ENCODE measurements around the gene DNAH12. TPM values are rescaled to one million over a fixed set of nuclear protein-coding genes. Genes with fewer than 3 reads are reported as not detected.
A peak's percentile ranks its signal among the peaks of the same experiment; 100 is the strongest.

The DNAH12 gene
- total RNA-seq, 4 donors from 2014 or later: under 0.01 to 0.03 TPM; not detected in 2

DNA sequence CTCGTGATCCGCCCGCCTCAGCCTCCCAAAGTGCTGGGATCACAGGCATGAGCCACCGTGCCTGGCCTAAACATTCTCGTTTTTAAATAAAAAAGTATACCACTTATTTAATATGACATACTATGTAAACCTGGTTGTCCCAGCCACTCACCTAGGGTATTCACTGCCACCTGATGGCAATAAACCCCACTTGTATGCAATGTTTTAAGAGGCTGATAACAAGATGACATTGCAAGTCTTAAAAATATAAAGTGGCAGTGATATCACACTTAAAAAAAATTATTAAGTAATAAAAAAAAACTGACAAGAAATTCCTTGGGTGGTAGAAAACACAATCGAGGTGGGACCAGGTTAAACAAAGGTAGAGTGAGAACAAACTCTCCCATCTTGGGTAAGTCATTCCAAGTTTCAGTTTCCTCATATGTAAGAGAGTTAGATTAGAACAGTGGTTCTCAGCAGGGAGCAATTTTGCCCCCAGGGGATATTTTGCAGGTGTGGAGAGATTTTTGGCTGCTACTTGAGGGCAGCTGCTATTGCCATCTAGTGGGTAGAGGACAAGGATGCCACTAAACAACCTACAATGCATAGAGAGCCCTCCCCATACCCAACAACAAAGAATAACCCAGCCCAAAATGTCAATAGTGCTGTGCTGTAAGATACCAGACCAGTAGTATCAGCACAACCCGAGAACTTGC lies 38.5 kb upstream of the DNAH12 start:
- Histone ChIP-seq H3K27me3 (no peaks in the 10 kb centered on the region), H3K27ac (no peak overlapping the region), H3K4me3 (no peak overlapping the region), H3K9me3 (no peaks in the 10 kb centered on the region), H3K36me3 (peaks cover 0 to 65% (median 8%) of the 10 kb centered on the region in 3 donors), H3K4me1 (peaks cover 0 to 32% (median 4%) of the 10 kb centered on the region in 3 donors)
- 80 to 89% methylated on average over 7 of the region's 7 CpGs for WGBS, 2 donors
- TF ChIP-seq, protein P1, sequence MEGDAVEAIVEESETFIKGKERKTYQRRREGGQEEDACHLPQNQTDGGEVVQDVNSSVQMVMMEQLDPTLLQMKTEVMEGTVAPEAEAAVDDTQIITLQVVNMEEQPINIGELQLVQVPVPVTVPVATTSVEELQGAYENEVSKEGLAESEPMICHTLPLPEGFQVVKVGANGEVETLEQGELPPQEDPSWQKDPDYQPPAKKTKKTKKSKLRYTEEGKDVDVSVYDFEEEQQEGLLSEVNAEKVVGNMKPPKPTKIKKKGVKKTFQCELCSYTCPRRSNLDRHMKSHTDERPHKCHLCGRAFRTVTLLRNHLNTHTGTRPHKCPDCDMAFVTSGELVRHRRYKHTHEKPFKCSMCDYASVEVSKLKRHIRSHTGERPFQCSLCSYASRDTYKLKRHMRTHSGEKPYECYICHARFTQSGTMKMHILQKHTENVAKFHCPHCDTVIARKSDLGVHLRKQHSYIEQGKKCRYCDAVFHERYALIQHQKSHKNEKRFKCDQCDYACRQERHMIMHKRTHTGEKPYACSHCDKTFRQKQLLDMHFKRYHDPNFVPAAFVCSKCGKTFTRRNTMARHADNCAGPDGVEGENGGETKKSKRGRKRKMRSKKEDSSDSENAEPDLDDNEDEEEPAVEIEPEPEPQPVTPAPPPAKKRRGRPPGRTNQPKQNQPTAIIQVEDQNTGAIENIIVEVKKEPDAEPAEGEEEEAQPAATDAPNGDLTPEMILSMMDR (IDR thresholded peaks at IDR 0.05): peak in 3 of 6 experiments; percentile 17 to 39 (median 31)
- TF ChIP-seq POLR2A (IDR thresholded peaks at IDR 0.05): no peak
- intact Hi-C loops (cut with DNase I): no loop called here
- no peak for DNase-seq

GRCh38 chr3:57577801-57578200 lies 33.7 kb upstream of the DNAH12 start:
- intact Hi-C loops (cut with DNase I): no loop called here
- no peak for DNase-seq
- Histone ChIP-seq H3K27ac (no peak overlapping the region), H3K4me3 (no peak overlapping the region), H3K4me1 (peaks cover 0 to 19% (median 0%) of the 10 kb centered on the region in 3 donors), H3K36me3 (peaks cover 0 to 99% (median 29%) of the 10 kb centered on the region in 3 donors), H3K9me3 (no peaks in the 10 kb centered on the region), H3K27me3 (no peaks in the 10 kb centered on the region)
- 92 to 95% methylated on average over 9 of the region's 9 CpGs for WGBS, 2 donors
- TF ChIP-seq, protein P1 (IDR thresholded peaks at IDR 0.05): no peak
- no peak for TF ChIP-seq POLR2A (IDR thresholded peaks at IDR 0.05)

GRCh38 chr3:57575966-57576626 lies 32.0 kb upstream of the DNAH12 start:
- H3K27me3 ChIP-seq: no peaks in the 10 kb centered on the region
- no peak for DNase-seq
- no peak for TF ChIP-seq POLR2A (IDR thresholded peaks at IDR 0.05)
- TF ChIP-seq, protein P1 (IDR thresholded peaks at IDR 0.05): no peak
- peaks cover 0 to 12% (median 0%) of the 10 kb centered on the region in 3 donors for H3K4me1 ChIP-seq
- peaks cover 5 to 99% (median 29%) of the 10 kb centered on the region in 3 donors for H3K36me3 ChIP-seq
- no peak overlapping the region for H3K27ac ChIP-seq
- intact Hi-C loops (cut with DNase I): no loop called here
- H3K9me3 ChIP-seq: no peaks in the 10 kb centered on the region
- WGBS, 2 donors: 64 to 81% methylated on average over 3 of the region's 3 CpGs
- H3K4me3 ChIP-seq: no peak overlapping the region

DNA sequence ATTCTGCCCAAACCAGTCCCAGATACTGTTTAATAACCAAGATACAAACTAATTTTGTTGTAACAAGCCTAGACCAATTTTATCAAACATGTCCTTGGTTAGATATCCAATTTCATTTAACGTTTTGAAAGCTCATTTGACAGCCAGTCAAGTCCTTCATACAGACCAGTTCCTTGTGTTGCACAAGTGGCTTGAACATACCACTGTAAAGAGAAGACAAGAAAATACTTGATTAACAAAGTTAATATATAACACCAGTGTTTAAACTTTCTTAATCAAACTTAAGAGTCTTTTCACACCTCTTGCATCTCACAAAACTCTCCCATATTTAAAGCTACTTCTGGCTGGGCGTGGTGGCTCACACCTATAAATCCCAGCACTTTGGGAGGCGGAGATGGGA lies 28.0 kb upstream of the DNAH12 start:
- intact Hi-C loops (cut with DNase I): no loop called here
- DNase-seq: no peak
- Histone ChIP-seq H3K4me3 (no peak overlapping the region), H3K9me3 (no peaks in the 10 kb centered on the region), H3K27me3 (no peaks in the 10 kb centered on the region), H3K27ac (no peak overlapping the region), H3K4me1 (peaks cover 0 to 11% (median 0%) of the 10 kb centered on the region in 3 donors), H3K36me3 (peaks cover 5 to 93% (median 30%) of the 10 kb centered on the region in 3 donors)
- WGBS, 2 donors: 70 to 72% methylated on average over 3 of the region's 3 CpGs
- no peak for TF ChIP-seq POLR2A (IDR thresholded peaks at IDR 0.05)
- TF ChIP-seq, protein P1 (IDR thresholded peaks at IDR 0.05): no peak

DNA sequence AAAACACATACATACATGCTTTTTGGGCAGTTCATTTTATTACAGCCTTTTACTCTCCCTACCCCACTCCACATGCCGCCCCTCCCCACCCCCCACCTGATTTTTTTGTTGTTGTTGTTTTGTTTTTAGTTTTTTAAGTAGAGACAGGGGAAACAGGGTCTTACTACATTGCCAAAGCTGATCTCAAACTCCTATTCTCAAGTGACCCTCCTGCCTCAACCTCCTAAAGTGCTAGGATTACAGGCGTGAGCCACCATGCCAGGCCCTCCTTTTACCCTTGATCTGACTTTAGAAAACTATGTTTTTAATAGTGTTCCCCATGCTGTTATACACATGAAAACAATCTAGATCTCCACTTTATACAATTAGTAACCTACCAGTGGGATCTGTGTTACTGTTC lies 26.7 kb upstream of the DNAH12 start:
- no peak for TF ChIP-seq POLR2A (IDR thresholded peaks at IDR 0.05)
- TF ChIP-seq, protein P1 (IDR thresholded peaks at IDR 0.05): no peak
- peaks cover 5 to 94% (median 31%) of the 10 kb centered on the region in 3 donors for H3K36me3 ChIP-seq
- no peak overlapping the region for H3K4me3 ChIP-seq
- H3K27me3 ChIP-seq: no peaks in the 10 kb centered on the region
- intact Hi-C loops (cut with DNase I): no loop called here
- WGBS, 2 donors: 91 to 97% methylated on average over 2 of the region's 2 CpGs
- H3K4me1 ChIP-seq: no peaks in the 10 kb centered on the region
- no peak for DNase-seq
- H3K9me3 ChIP-seq: no peaks in the 10 kb centered on the region
- no peak overlapping the region for H3K27ac ChIP-seq

Data from esophagus squamous epithelium (tissue), 5 donors.